Activated T-helper 17 cell treated with anti-CD3 and anti-CD28 coated beads, Interleukin-2, amount 50 U/mL, for 72 hours (primary cell): ENCODE data around the gene MFN2. TPM values are rescaled to one million over a fixed set of nuclear protein-coding genes. Genes with fewer than 3 reads are reported as not detected.
A peak's percentile ranks its signal among the peaks of the same experiment; 100 is the strongest.
"Not testable (repeated sequence)": the region's sequence is repeated elsewhere in the genome, so short reads cannot be mapped to it uniquely, and the experiment has no call there.

ENCODE experiments used
- ATAC-seq: fragments of 150-1000 bp; cut with Tn5 transposase; replicated peaks from 2 replicates; pipeline ENCODE4 v1.10.0; 2021; ENCODE audit warnings: mild to moderate bottlenecking, moderate library complexity
- H3K27ac Mint-ChIP-seq: one replicate; pipeline ENCODE4 v1.8.0; 2022; ENCODE audit warnings: mixed read lengths
- H3K27me3 Mint-ChIP-seq: one replicate; pipeline ENCODE4 v1.8.0; 2022; ENCODE audit warnings: mixed read lengths
- H3K36me3 Mint-ChIP-seq: one replicate; pipeline ENCODE4 v1.8.0; 2022; ENCODE audit warnings: low read depth, mild to moderate bottlenecking, mixed read lengths
- H3K4me1 Mint-ChIP-seq: one replicate; pipeline ENCODE4 v1.8.0; 2022; ENCODE audit warnings: mixed read lengths
- H3K4me3 Mint-ChIP-seq: one replicate; pipeline ENCODE4 v1.8.0; 2022; ENCODE audit warnings: mild to moderate bottlenecking, mixed read lengths
- H3K9me3 Mint-ChIP-seq: one replicate; pipeline ENCODE4 v1.8.0; 2022; ENCODE audit warnings: mixed read lengths
- total RNA-seq, 2 donors: library from RNA; stranded (reverse); gene quantifications; one replicate each; pipeline ENCODE4 v1.2.3, GENCODE V29; 2022

Gene MFN2
- 10 to 100 TPM; 46.5 to 70.1 TPM for total RNA-seq

- peak; percentile 93 for ATAC-seq
- H3K4me1 Mint-ChIP-seq: peaks cover 29% of the 10 kb centered on the region
- H3K27ac Mint-ChIP-seq: peak within 1 kb of the TSS; percentile 94
- peak within 1 kb of the TSS; percentile 90 for H3K4me3 Mint-ChIP-seq
- no peaks in the 10 kb centered on the region for H3K27me3 Mint-ChIP-seq
- H3K36me3 Mint-ChIP-seq: peaks cover 36% of the 10 kb centered on the region
- H3K9me3 Mint-ChIP-seq: no peaks in the 10 kb centered on the region
These were observed at the start of gene MFN2 for GRCh38 chr1:11979851-11980675. Gene MFN2, plus strand, starts transcription at chr1:11980444. Its CDS starts 8,725 bp downstream, at chr1:11989169.

GRCh38 chr1:11930571-11931445 is 49.4 kb upstream of the MFN2 start:
- ATAC-seq: no peak
- Mint-ChIP-seq H3K27me3 (no peaks in the 10 kb centered on the region), H3K9me3 (no peaks in the 10 kb centered on the region), H3K36me3 (no peaks in the 10 kb centered on the region), H3K4me3 (no peak overlapping the region), H3K4me1 (no peaks in the 10 kb centered on the region), H3K27ac (no peak overlapping the region)

GRCh38 chr1:11931845-11932244 is 48.4 kb upstream of the MFN2 start:
- Mint-ChIP-seq H3K9me3 (no peaks in the 10 kb centered on the region), H3K27me3 (no peaks in the 10 kb centered on the region), H3K36me3 (no peaks in the 10 kb centered on the region), H3K27ac (no peak overlapping the region), H3K4me3 (no peak overlapping the region), H3K4me1 (no peaks in the 10 kb centered on the region)
- no peak for ATAC-seq

GRCh38 chr1:11934302-11935056 is 45.8 kb upstream of the MFN2 start, which contains the start of gene PLOD1:
Gene PLOD1, plus strand, starts transcription at chr1:11934717. Its CDS starts 63 bp downstream, at chr1:11934780.
- Mint-ChIP-seq H3K36me3 (no peaks in the 10 kb centered on the region), H3K27ac (no peak within 1 kb of the TSS), H3K9me3 (no peaks in the 10 kb centered on the region), H3K27me3 (no peaks in the 10 kb centered on the region), H3K4me3 (peak within 1 kb of the TSS; percentile 73), H3K4me1 (no peaks in the 10 kb centered on the region)
- peak; percentile 100 for ATAC-seq

- Mint-ChIP-seq H3K27ac (no peak overlapping the region), H3K4me3 (peak overlapping the region; percentile 73), H3K36me3 (no peaks in the 10 kb centered on the region), H3K27me3 (no peaks in the 10 kb centered on the region), H3K9me3 (no peaks in the 10 kb centered on the region), H3K4me1 (no peaks in the 10 kb centered on the region)
- no peak for ATAC-seq
These were observed 45.2 kb upstream of the MFN2 start for GRCh38 chr1:11935057-11935412.

- H3K9me3 Mint-ChIP-seq, ATAC-seq, H3K4me1 Mint-ChIP-seq, H3K27me3 Mint-ChIP-seq, H3K4me3 Mint-ChIP-seq, H3K27ac Mint-ChIP-seq, H3K36me3 Mint-ChIP-seq: not testable (repeated sequence)
These were observed 44.5 kb upstream of the MFN2 start for GRCh38 chr1:11935733-11936132.

GRCh38 chr1:11938722-11939526 is 41.3 kb upstream of the MFN2 start:
- no peaks in the 10 kb centered on the region for H3K4me1 Mint-ChIP-seq

GRCh38 chr1:11939794-11940193 is 40.5 kb upstream of the MFN2 start:
- not testable (repeated sequence) for H3K9me3 Mint-ChIP-seq, H3K36me3 Mint-ChIP-seq, H3K27ac Mint-ChIP-seq, H3K27me3 Mint-ChIP-seq, H3K4me1 Mint-ChIP-seq, ATAC-seq, H3K4me3 Mint-ChIP-seq

More at GRCh38 chr1:11938722-11939526, 41.3 kb upstream of the MFN2 start:
- Mint-ChIP-seq H3K4me3 (no peak overlapping the region), H3K27ac (no peak overlapping the region), H3K36me3 (no peaks in the 10 kb centered on the region), H3K9me3 (no peaks in the 10 kb centered on the region), H3K27me3 (no peaks in the 10 kb centered on the region)
- no peak for ATAC-seq

GRCh38 chr1:11940260-11940921 is 39.9 kb upstream of the MFN2 start:
- Mint-ChIP-seq H3K36me3 (no peaks in the 10 kb centered on the region), H3K4me3 (no peak overlapping the region), H3K4me1 (no peaks in the 10 kb centered on the region), H3K27me3 (no peaks in the 10 kb centered on the region), H3K27ac (no peak overlapping the region), H3K9me3 (no peaks in the 10 kb centered on the region)
- no peak for ATAC-seq

GRCh38 chr1:11942280-11942679 is 38.0 kb upstream of the MFN2 start:
- Mint-ChIP-seq H3K36me3 (no peaks in the 10 kb centered on the region), H3K27ac (no peak overlapping the region), H3K27me3 (no peaks in the 10 kb centered on the region), H3K4me3 (no peak overlapping the region), H3K9me3 (no peaks in the 10 kb centered on the region), H3K4me1 (no peaks in the 10 kb centered on the region)
- no peak for ATAC-seq

GRCh38 chr1:11943619-11944018 is 36.6 kb upstream of the MFN2 start:
- no peak for ATAC-seq
- H3K4me3 Mint-ChIP-seq: no peak overlapping the region
- no peak overlapping the region for H3K27ac Mint-ChIP-seq
- no peaks in the 10 kb centered on the region for H3K27me3 Mint-ChIP-seq
- H3K36me3 Mint-ChIP-seq: no peaks in the 10 kb centered on the region
- H3K9me3 Mint-ChIP-seq: no peaks in the 10 kb centered on the region
- no peaks in the 10 kb centered on the region for H3K4me1 Mint-ChIP-seq

GRCh38 chr1:11944358-11944931 is 35.8 kb upstream of the MFN2 start:
- no peak overlapping the region for H3K27ac Mint-ChIP-seq
- ATAC-seq: no peak
- H3K4me3 Mint-ChIP-seq: no peak overlapping the region
- no peaks in the 10 kb centered on the region for H3K4me1 Mint-ChIP-seq
- no peaks in the 10 kb centered on the region for H3K36me3 Mint-ChIP-seq
- no peaks in the 10 kb centered on the region for H3K27me3 Mint-ChIP-seq
- H3K9me3 Mint-ChIP-seq: no peaks in the 10 kb centered on the region

GRCh38 chr1:11946647-11947046 is 33.6 kb upstream of the MFN2 start:
- Mint-ChIP-seq H3K27me3 (no peaks in the 10 kb centered on the region), H3K9me3 (no peaks in the 10 kb centered on the region), H3K36me3 (no peaks in the 10 kb centered on the region), H3K4me1 (no peaks in the 10 kb centered on the region), H3K4me3 (no peak overlapping the region), H3K27ac (no peak overlapping the region)
- peak; percentile 45 for ATAC-seq
